GM19238 (cell line): ENCODE measurements around the gene SSBP4.
"Not testable (repeated sequence)": the region's sequence is repeated elsewhere in the genome, so short reads cannot be mapped to it uniquely, and the experiment has no call there.

Experiments
- DNase-seq: peaks from one replicate; pipeline ENCODE4 v3.0.0; 2011; ENCODE audit warnings: low spot score; ENCODE audit not compliant: insufficient read length

Gene SSBP4

GRCh38 chr19:18419195-18419698 lies at the start of gene SSBP4:
Gene SSBP4 (plus strand): TSS chr19:18419398. CDS start chr19:18419649, 251 bp downstream.
- DNase-seq: peak; percentile 88

GRCh38 chr19:18373407-18373891 lies 45.7 kb upstream of the SSBP4 start:
- DNase-seq: no peak

GRCh38 chr19:18373892-18374629 lies 45.1 kb upstream of the SSBP4 start:
- peak; percentile 94 for DNase-seq

GRCh38 chr19:18377026-18377425 lies 42.2 kb upstream of the SSBP4 start:
- no peak for DNase-seq

- no peak for DNase-seq
Observed at GRCh38 chr19:18379803-18380747, 39.1 kb upstream of the SSBP4 start.

- DNase-seq: no peak
Observed at GRCh38 chr19:18380843-18381242, 38.4 kb upstream of the SSBP4 start.

- not testable (repeated sequence) for DNase-seq
Observed at GRCh38 chr19:18383622-18384021, 35.6 kb upstream of the SSBP4 start.

GRCh38 chr19:18384775-18385174 lies 34.4 kb upstream of the SSBP4 start:
- DNase-seq: no peak

- no peak for DNase-seq
Observed at GRCh38 chr19:18385359-18385674, 33.9 kb upstream of the SSBP4 start.

GRCh38 chr19:18385675-18386542 lies 33.3 kb upstream of the SSBP4 start, which contains the start of gene GDF15:
Gene GDF15 (plus strand): TSS chr19:18386158. CDS start chr19:18386190, 32 bp downstream.
- no peak for DNase-seq

- no peak for DNase-seq
Observed at GRCh38 chr19:18386543-18387271, 32.5 kb upstream of the SSBP4 start.

- peak; percentile 90 for DNase-seq
Observed at GRCh38 chr19:18388100-18388959, 30.9 kb upstream of the SSBP4 start.

- no peak for DNase-seq
Observed at GRCh38 chr19:18388960-18389725, 30.1 kb upstream of the SSBP4 start.

- no peak for DNase-seq
Observed at GRCh38 chr19:18389726-18390064, 29.5 kb upstream of the SSBP4 start.

GRCh38 chr19:18390065-18390907 lies 28.9 kb upstream of the SSBP4 start:
- DNase-seq: no peak

GRCh38 chr19:18391509-18392075 lies 27.6 kb upstream of the SSBP4 start:
- DNase-seq: no peak

GRCh38 chr19:18392417-18392816 lies 26.8 kb upstream of the SSBP4 start:
- DNase-seq: no peak

- no peak for DNase-seq
Observed at GRCh38 chr19:18392926-18393325, 26.3 kb upstream of the SSBP4 start.
